Activated effector memory CD4-positive, alpha-beta T cell treated with Interleukin-2 at 50 U/mL for 16 hours (primary cell): ENCODE results near the gene SLC44A5.
"Not testable (repeated sequence)": the region's sequence is repeated elsewhere in the genome, so short reads cannot be mapped to it uniquely, and the experiment has no call there.

Source experiments
- DNase-seq: peaks from one replicate; pipeline ENCODE4 v3.0.0-alpha.2; 2020

SLC44A5 gene

GRCh38 chr1:75520862-75521475 is 89.9 kb downstream of the SLC44A5 start:
- DNase-seq = no peak

- DNase-seq = no peak
Measured at GRCh38 chr1:75519651-75520427, 91.1 kb downstream of the SLC44A5 start.

- no peak for DNase-seq
Measured at GRCh38 chr1:75518686-75519085, 92.2 kb downstream of the SLC44A5 start.

- no peak for DNase-seq
Measured at GRCh38 chr1:75514270-75514669, 96.6 kb downstream of the SLC44A5 start.

GRCh38 chr1:75506976-75507375 is 103.9 kb downstream of the SLC44A5 start:
- DNase-seq = no peak

- no peak for DNase-seq
Measured at GRCh38 chr1:75503221-75503974, 107.5 kb downstream of the SLC44A5 start.

- DNase-seq = no peak
Measured at GRCh38 chr1:75502776-75503175, 108.1 kb downstream of the SLC44A5 start.

GRCh38 chr1:75501577-75502295 is 109.2 kb downstream of the SLC44A5 start:
- DNase-seq = no peak

GRCh38 chr1:75492011-75492410 is 118.9 kb downstream of the SLC44A5 start:
- DNase-seq = no peak

GRCh38 chr1:75487399-75487798 is 123.5 kb downstream of the SLC44A5 start:
- DNase-seq = no peak

- no peak for DNase-seq
Measured at GRCh38 chr1:75484789-75485188, 126.1 kb downstream of the SLC44A5 start.

- no peak for DNase-seq
Measured at GRCh38 chr1:75482951-75483350, 128.0 kb downstream of the SLC44A5 start.

- not testable (repeated sequence) for DNase-seq
Measured at GRCh38 chr1:75476486-75476885, 134.4 kb downstream of the SLC44A5 start.

- DNase-seq = no peak
Measured at GRCh38 chr1:75475696-75476095, 135.2 kb downstream of the SLC44A5 start.

- no peak for DNase-seq
Measured at GRCh38 chr1:75472971-75473603, 137.8 kb downstream of the SLC44A5 start.

GRCh38 chr1:75472089-75472970 is 138.6 kb downstream of the SLC44A5 start:
- DNase-seq = no peak

GRCh38 chr1:75471252-75471651 is 139.7 kb downstream of the SLC44A5 start:
- DNase-seq = no peak

GRCh38 chr1:75470448-75470847 is 140.5 kb downstream of the SLC44A5 start:
- no peak for DNase-seq

GRCh38 chr1:75469586-75470173 is 141.2 kb downstream of the SLC44A5 start:
- DNase-seq = no peak

- DNase-seq = no peak
Measured at GRCh38 chr1:75461808-75462325, 149.0 kb downstream of the SLC44A5 start.

GRCh38 chr1:75449998-75450397 is 160.9 kb downstream of the SLC44A5 start:
- no peak for DNase-seq
